ENCODE data around the gene COL1A1. TPM values are rescaled to one million over a fixed set of nuclear protein-coding genes. Genes with fewer than 3 reads are reported as not detected.

Gene COL1A1
- total and polyA plus RNA-seq, 4 donors: 8.3 to 72.5 (median 35.8) TPM

- no peak overlapping the region for H3K4me3 ChIP-seq (ENCODE audit: low read depth in 1 of 3, low read length in 3 of 3)
- H3K27me3 ChIP-seq (ENCODE audit: control insufficient read depth in 4 of 4, insufficient read depth in 4 of 4, low read length in 3 of 4): no peaks in the 10 kb centered on the region
- peaks cover 8 to 35% (median 20%) of the 10 kb centered on the region in 4 donors for H3K36me3 ChIP-seq (ENCODE audit: control insufficient read depth in 4 of 4, insufficient read depth in 3 of 4, low read depth in 1 of 4, low read length in 3 of 4)
- TF ChIP-seq FOXA1 (IDR thresholded peaks at IDR 0.05) (no peak), RXRA (IDR thresholded peaks at IDR 0.05) (no peak), MAX (IDR thresholded peaks at IDR 0.05) (no peak), FOXA2 (IDR thresholded peaks at IDR 0.05) (no peak), ZBTB33 (IDR thresholded peaks at IDR 0.05) (no peak), SP1 (IDR thresholded peaks at IDR 0.05) (no peak), ATF3 (IDR thresholded peaks at IDR 0.05) (no peak), NR2F2 (IDR thresholded peaks at IDR 0.05) (no peak), HNF4A (conservative IDR thresholded peaks at IDR 0.05) (no peak), HNF4G (IDR thresholded peaks at IDR 0.05) (no peak)
- H3K27ac ChIP-seq (ENCODE audit: low read depth in 1 of 2, low read length in 2 of 2): no peak overlapping the region
- no peak for DNase-seq (ENCODE audit: low spot score)
- peaks cover 0 to 10% (median 3%) of the 10 kb centered on the region in 4 donors for H3K4me1 ChIP-seq (ENCODE audit: control insufficient read depth in 4 of 4, insufficient read depth in 4 of 4, low read length in 3 of 4)
- no peak overlapping the region for H3K9ac ChIP-seq (ENCODE audit: low read depth in 1 of 2, low read length in 2 of 2)
- WGBS: 92% methylated on average over 16 of the region's 16 CpGs
- no peaks in the 10 kb centered on the region for H3K9me3 ChIP-seq (ENCODE audit: control insufficient read depth in 4 of 4, low read length in 3 of 4)
Measured at GRCh38 chr17:50135316-50136095, 65.9 kb downstream of the COL1A1 start.

GRCh38 chr17:50134206-50135110 is 67.0 kb downstream of the COL1A1 start:
- H3K4me1 ChIP-seq (ENCODE audit: control insufficient read depth in 4 of 4, insufficient read depth in 4 of 4, low read length in 3 of 4): peaks cover 0 to 5% (median 3%) of the 10 kb centered on the region in 4 donors
- DNase-seq (ENCODE audit: low spot score): no peak
- H3K36me3 ChIP-seq (ENCODE audit: control insufficient read depth in 4 of 4, insufficient read depth in 3 of 4, low read depth in 1 of 4, low read length in 3 of 4): peaks cover 8 to 31% (median 18%) of the 10 kb centered on the region in 4 donors
- no peak overlapping the region for H3K4me3 ChIP-seq (ENCODE audit: low read depth in 1 of 3, low read length in 3 of 3)
- TF ChIP-seq REST (IDR thresholded peaks at IDR 0.05) (no peak), GABPA (IDR thresholded peaks at IDR 0.05 in 1 of 2, conservative IDR thresholded peaks at IDR 0.05 in 1 of 2) (no peak), SP1 (IDR thresholded peaks at IDR 0.05) (no peak), MAX (IDR thresholded peaks at IDR 0.05) (no peak), HNF4G (IDR thresholded peaks at IDR 0.05) (no peak), ATF3 (IDR thresholded peaks at IDR 0.05) (no peak), NR2F2 (IDR thresholded peaks at IDR 0.05) (no peak), FOXA2 (IDR thresholded peaks at IDR 0.05) (no peak), YY1 (IDR thresholded peaks at IDR 0.05) (no peak), RAD21 (IDR thresholded peaks at IDR 0.05) (no peak), CTCF (IDR thresholded peaks at IDR 0.05; ENCODE audit: low read depth, low read length, missing input control) (no peak)
- no peak overlapping the region for H3K27ac ChIP-seq (ENCODE audit: low read depth in 1 of 2, low read length in 2 of 2)
- H3K9me3 ChIP-seq (ENCODE audit: control insufficient read depth in 4 of 4, low read length in 3 of 4): no peaks in the 10 kb centered on the region
- WGBS: 87% methylated on average over 16 of the region's 16 CpGs
- H3K27me3 ChIP-seq (ENCODE audit: control insufficient read depth in 4 of 4, insufficient read depth in 4 of 4, low read length in 3 of 4): no peaks in the 10 kb centered on the region
- H3K9ac ChIP-seq (ENCODE audit: low read depth in 1 of 2, low read length in 2 of 2): no peak overlapping the region

Data from liver (tissue), 9 donors.